GM19372 (cell line): ENCODE measurements around the gene XKR7.
"Not testable (repeated sequence)": the region's sequence is repeated elsewhere in the genome, so short reads cannot be mapped to it uniquely, and the experiment has no call there.

ENCODE experiments used
- ATAC-seq: cut with Tn5 transposase; IDR thresholded peaks from one replicate; pipeline ENCODE4 v1.9.1; 2021; ENCODE audit warnings: mild to moderate bottlenecking, low read depth, moderate library complexity; ENCODE audit not compliant: unreplicated experiment

XKR7 gene, protein sequence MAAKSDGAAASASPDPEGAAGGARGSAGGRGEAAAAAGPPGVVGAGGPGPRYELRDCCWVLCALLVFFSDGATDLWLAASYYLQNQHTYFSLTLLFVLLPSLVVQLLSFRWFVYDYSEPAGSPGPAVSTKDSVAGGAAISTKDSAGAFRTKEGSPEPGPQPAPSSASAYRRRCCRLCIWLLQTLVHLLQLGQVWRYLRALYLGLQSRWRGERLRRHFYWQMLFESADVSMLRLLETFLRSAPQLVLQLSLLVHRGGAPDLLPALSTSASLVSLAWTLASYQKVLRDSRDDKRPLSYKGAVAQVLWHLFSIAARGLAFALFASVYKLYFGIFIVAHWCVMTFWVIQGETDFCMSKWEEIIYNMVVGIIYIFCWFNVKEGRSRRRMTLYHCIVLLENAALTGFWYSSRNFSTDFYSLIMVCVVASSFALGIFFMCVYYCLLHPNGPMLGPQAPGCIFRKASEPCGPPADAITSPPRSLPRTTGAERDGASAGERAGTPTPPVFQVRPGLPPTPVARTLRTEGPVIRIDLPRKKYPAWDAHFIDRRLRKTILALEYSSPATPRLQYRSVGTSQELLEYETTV

GRCh38 chr20:31967830-31968249 is at the start of gene XKR7:
Gene XKR7, plus strand, starts transcription at chr20:31968151. Its CDS starts 25 bp downstream, at chr20:31968176.
- ATAC-seq: no peak

- ATAC-seq: no peak
These were observed 49.4 kb upstream of the XKR7 start for GRCh38 chr20:31918466-31919105.

DNA sequence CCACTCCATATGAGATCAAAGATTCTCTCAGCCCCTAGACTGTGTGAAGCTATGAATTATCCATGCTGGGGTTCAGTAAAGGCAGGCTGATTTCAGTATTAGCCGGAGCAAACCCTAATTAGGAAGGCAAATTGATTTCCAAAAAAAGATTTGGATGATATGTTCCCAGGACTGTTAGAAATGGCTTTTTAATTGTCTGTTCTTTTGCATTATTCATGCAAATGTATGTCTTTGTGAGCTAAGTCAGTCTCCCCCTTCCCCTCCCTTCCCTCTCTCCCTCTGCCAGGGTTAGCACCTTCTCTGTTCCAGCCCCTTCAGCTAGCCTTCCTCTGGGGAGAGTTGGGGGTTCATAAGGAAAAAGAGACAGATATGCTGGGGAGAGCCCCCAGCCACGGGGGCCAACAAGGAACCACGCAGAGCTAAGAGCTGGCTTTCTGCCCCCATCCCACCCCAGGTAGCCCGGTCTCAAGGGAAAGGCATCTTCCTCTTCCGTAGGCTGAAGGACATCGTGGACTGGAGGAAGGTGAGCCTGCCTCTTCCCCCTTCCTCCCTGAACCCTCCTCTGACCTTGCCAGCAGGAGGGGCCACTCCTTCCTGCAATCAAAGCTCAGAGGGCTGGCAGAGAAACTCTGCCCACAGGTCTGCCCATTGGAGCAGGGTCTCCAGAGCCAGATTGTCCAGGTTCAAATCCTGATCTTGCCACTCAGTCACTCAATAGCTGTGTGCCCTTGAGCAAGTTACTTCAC is 48.4 kb upstream of the XKR7 start:
- ATAC-seq: no peak

DNA sequence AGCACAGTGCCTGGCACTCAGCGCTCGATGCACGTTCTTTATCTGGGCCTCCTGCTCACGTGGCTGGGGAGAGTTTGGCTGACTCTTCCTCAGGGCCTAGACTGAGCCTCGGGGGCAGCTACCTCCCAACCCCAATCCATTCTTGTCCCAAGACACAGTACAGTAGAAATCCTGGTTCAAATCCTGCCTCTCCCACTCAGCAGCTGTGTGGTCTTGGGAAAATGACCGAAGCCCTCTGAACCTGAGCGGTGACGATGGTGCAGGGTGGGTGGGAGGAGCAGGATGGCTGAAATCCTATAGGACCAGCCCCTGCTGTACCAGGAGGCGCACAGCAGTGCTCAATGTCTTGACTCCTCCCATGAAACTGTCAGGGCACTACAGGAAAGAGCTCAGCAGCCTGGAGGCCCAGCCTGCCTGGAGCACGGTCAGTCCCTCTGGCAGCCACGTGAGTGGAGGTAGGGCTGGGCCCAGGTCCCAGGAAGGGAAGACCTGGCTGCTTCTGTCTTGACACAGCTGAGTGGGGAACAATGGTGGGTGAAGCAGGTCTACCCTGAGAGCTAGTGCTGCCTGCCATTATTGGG is 47.6 kb upstream of the XKR7 start:
- ATAC-seq: no peak

- ATAC-seq: not testable (repeated sequence)
These were observed 46.5 kb upstream of the XKR7 start for GRCh38 chr20:31921480-31921879.

GRCh38 chr20:31922181-31922580 is 45.8 kb upstream of the XKR7 start:
- ATAC-seq: no peak

DNA sequence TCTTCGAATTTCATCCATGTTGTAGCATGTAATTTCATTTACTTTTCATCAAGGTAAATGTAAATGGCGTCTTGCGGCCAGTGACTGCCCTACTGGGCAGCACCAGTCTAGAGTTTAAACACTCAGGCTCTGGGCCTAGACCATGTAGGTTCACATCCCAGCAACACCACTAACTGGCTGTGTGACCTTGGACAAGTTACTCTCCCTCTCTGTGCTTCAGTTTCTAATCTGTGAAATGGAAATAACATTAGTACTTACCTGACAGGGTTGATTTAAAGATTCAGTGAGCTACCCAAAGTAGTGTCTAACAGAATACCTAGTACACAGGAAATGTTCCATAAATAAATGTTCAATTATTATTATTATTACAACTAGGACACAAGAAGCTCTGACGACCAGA is 45.4 kb upstream of the XKR7 start:
- no peak for ATAC-seq

GRCh38 chr20:31923388-31924331 is 44.3 kb upstream of the XKR7 start:
- peak; percentile 65 for ATAC-seq

GRCh38 chr20:31924561-31924960 is 43.4 kb upstream of the XKR7 start:
- ATAC-seq: no peak

- no peak for ATAC-seq
These were observed 42.3 kb upstream of the XKR7 start for GRCh38 chr20:31925631-31926030.

DNA sequence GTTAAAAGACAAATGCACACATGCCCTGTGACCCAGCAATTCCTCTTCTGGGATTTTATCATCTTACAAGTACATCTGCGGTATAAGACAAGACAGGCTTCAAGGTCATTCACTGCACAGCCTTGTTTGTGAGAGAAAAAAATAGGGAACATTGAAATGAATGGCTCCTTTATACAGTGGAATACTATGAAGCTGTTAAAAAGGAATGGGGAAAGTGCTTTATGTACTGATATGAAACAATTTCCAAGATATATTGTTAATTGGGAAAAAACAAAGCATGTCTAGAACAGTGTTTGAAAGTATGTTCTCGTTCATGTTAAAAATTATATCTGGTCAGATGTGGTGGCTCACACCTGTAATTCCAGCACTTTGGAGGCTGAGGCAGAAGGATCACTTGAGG is 41.5 kb upstream of the XKR7 start:
- ATAC-seq: no peak

DNA sequence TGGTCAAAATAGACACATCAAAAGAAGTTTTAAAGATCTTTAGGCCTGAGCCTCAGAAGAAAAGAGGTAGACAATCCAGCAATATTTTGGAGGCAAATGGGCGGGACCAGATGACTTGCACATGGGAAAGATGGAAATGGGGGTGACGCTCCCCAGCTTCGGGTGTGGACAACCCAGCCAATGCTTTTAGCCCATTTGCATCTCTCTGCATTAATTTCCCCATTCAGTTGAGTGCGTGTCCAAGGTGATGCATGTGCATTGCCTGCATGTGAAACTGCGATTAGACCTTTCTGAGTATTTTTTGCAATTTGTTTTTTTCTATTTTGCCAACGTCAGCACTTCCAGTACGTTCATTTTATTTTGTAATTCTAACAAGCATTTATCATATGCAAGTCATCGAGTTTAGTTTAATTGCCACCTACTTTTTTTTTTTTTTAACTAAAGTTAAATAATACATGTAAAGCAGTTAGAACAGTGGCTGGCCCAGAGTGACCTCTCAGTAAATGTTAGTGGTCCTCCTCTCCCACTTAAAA is 40.3 kb upstream of the XKR7 start:
- no peak for ATAC-seq

DNA sequence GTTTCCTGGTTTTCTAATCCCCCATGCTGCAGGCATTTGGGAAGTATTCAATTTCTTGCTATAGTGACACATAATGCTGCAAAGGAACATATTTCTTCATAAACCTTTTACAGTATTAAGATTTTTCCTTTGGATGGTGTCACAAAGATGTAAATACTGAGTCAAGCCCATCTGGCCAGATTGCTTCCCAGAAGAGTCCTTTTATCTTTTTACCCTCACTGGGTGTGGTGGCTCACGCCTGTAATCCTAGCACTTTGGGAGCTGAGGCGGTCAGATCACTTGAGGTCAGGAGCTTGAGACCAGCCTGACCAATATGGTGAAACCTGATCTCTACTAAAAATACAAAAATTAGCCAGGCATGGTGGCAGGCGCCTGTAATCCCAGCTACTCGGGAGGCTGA is 38.3 kb upstream of the XKR7 start:
- ATAC-seq: not testable (repeated sequence)

GRCh38 chr20:31930779-31931178 is 37.2 kb upstream of the XKR7 start:
- no peak for ATAC-seq

DNA sequence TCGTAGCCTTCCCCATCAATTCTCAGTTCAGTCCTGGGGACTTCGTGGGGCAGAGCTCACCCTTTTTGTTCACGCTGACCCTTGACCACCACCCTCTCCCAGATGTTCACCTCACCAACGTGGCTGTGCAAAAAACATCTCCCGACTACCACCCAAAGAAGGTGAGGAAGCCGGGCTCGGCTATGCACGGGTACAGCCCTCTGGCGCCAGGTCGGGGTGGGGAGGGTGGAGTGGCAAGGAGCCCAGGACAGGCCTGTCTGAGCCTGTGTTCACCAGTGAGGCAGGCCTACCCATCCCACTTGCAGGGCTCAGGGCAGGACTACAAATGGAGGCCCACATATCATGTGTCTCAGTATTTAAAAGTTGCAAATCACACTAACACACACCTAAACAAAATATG is 34.3 kb upstream of the XKR7 start:
- no peak for ATAC-seq

GRCh38 chr20:31934491-31934890 is 33.5 kb upstream of the XKR7 start:
- no peak for ATAC-seq

GRCh38 chr20:31934968-31935764 is 32.8 kb upstream of the XKR7 start:
- no peak for ATAC-seq

DNA sequence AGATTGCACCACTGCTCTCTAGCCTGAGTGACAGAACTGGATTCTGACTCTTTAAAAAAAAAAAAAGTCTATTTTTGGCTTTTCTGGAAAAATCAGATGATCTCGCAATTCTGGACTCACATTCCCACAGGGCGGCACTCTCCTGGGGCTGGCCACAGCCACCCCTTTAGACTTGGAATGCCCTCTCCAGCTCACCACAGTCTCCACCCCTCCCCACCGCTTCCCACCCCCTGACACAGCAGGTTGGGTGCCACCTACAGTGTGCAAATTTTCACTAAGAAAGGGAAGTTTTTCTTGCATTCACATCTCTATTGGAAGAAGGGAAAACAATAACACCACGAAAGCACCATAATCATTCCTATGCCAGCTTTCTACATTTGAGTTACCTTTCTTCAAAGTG is 31.5 kb upstream of the XKR7 start:
- ATAC-seq: no peak
